Measurements from ENCODE around the gene PACS2.

DNA sequence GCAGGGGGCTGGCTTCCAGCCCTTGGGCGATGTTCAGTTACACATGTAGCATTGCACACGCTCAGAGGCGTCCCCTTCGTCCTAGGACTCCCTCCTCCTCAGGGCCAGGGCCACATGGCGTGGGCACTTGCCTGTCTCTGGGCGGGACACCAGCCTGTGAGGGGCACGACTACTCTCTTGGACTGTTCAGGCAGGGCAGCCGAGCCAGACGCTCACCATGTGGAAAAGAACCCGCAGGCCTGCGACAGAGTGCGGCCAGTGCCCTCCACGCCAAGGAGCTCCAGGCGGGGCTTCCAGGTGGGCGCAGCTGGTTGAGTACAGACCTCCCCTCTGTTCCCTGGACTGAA is 126.0 kb downstream of the PACS2 start:
- TF ChIP-seq, protein P1, sequence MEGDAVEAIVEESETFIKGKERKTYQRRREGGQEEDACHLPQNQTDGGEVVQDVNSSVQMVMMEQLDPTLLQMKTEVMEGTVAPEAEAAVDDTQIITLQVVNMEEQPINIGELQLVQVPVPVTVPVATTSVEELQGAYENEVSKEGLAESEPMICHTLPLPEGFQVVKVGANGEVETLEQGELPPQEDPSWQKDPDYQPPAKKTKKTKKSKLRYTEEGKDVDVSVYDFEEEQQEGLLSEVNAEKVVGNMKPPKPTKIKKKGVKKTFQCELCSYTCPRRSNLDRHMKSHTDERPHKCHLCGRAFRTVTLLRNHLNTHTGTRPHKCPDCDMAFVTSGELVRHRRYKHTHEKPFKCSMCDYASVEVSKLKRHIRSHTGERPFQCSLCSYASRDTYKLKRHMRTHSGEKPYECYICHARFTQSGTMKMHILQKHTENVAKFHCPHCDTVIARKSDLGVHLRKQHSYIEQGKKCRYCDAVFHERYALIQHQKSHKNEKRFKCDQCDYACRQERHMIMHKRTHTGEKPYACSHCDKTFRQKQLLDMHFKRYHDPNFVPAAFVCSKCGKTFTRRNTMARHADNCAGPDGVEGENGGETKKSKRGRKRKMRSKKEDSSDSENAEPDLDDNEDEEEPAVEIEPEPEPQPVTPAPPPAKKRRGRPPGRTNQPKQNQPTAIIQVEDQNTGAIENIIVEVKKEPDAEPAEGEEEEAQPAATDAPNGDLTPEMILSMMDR (IDR thresholded peaks at IDR 0.05), result no peak
- no peak for TF ChIP-seq POLR2AphosphoS5 (IDR thresholded peaks at IDR 0.05)
- TF ChIP-seq POLR2A (IDR thresholded peaks at IDR 0.05), result no peak
- TF ChIP-seq EP300 (IDR thresholded peaks at IDR 0.05), result no peak
